Hepatocyte (in vitro differentiated cells): ENCODE measurements around the gene TRPM1. TPM values are rescaled to one million over a fixed set of nuclear protein-coding genes. Genes with fewer than 3 reads are reported as not detected.

ENCODE experiments used
- DNase-seq: peaks from one replicate; pipeline ENCODE4 v3.0.0-alpha.2; 2016; ENCODE audit warnings: low spot score
- H2AFZ ChIP-seq: fragments of 200-600 bp; sonication (generic); 2 replicates; pipeline ENCODE4 v1.6.0; 2016; ENCODE audit warnings: antibody characterized with exemption, mild to moderate bottlenecking
- H3K27ac ChIP-seq: fragments of 200-600 bp; sonication (generic); 2 replicates; pipeline ENCODE4 v1.5.1; 2016; ENCODE audit warnings: mild to moderate bottlenecking
- H3K27me3 ChIP-seq: fragments of 200-600 bp; sonication (generic); 2 replicates; pipeline ENCODE4 v1.6.1; 2016
- H3K36me3 ChIP-seq: fragments of 200-600 bp; sonication (generic); replicated peaks from 2 replicates; pipeline ENCODE4 v1.5.1; 2016; ENCODE audit warnings: low read depth; ENCODE audit not compliant: insufficient read depth
- H3K4me1 ChIP-seq: fragments of 200-600 bp; sonication (generic); 2 replicates; pipeline ENCODE4 v1.5.1; 2016; ENCODE audit warnings: mild to moderate bottlenecking, moderate library complexity; ENCODE audit not compliant: insufficient read depth
- H3K4me2 ChIP-seq: fragments of 200-600 bp; sonication (generic); 2 replicates; pipeline ENCODE4 v1.6.0; 2016
- H3K4me3 ChIP-seq: fragments of 200-600 bp; sonication (generic); 2 replicates; pipeline ENCODE4 v1.5.1; 2016; ENCODE audit warnings: mild to moderate bottlenecking
- H3K79me2 ChIP-seq: fragments of 200-600 bp; sonication (generic); 2 replicates; pipeline ENCODE4 v1.6.0; 2017; ENCODE audit warnings: mild to moderate bottlenecking
- H3K9me2 ChIP-seq: fragments of 200-600 bp; sonication (generic); replicated peaks from 2 replicates; pipeline ENCODE4 v1.6.0; 2017; ENCODE audit warnings: mild to moderate bottlenecking; ENCODE audit not compliant: insufficient read depth
- H3K9me3 ChIP-seq: fragments of 200-600 bp; sonication (generic); 2 replicates; pipeline ENCODE4 v1.5.1; 2016; ENCODE audit warnings: low read depth, mild to moderate bottlenecking
- H4K20me1 ChIP-seq: fragments of 200-600 bp; sonication (generic); 2 replicates; pipeline ENCODE4 v1.6.0; 2016; ENCODE audit warnings: mild to moderate bottlenecking; ENCODE audit not compliant: insufficient read depth, poor library complexity, severe bottlenecking
- CTCF ChIP-seq: fragments of 200-600 bp; sonication (generic); IDR thresholded peaks from 2 replicates; pipeline ENCODE4 v1.5.1; 2016; ENCODE audit warnings: antibody characterized with exemption, mild to moderate bottlenecking; ENCODE audit not compliant: poor library complexity
- EZH2 ChIP-seq: fragments of 200-600 bp; sonication (generic); IDR thresholded peaks from 2 replicates; pipeline ENCODE4 v1.6.1; 2016; ENCODE audit warnings: antibody characterized with exemption, mild to moderate bottlenecking, borderline replicate concordance
- EZH2phosphoT487 ChIP-seq: fragments of 200-600 bp; sonication (generic); IDR thresholded peaks from one replicate; pipeline ENCODE4 v1.6.1; 2018; ENCODE audit warnings: antibody characterized with exemption, mild to moderate bottlenecking, low read depth, moderate library complexity; ENCODE audit not compliant: unreplicated experiment, severe bottlenecking
- WGBS: methylation state at CpG from one replicate; pipeline ENCODE4 v1.1.6; 2016; ENCODE audit warnings: low lambda C conversion rate; ENCODE audit errors: missing lambda C conversion rate; 5-methylcytosine and 5-hydroxymethylcytosine counted together
- polyA plus RNA-seq: library from polyadenylated mRNA; unstranded; fragments of >200 nt; fragmentation: Nextera tagmentation; extraction: Ambion mirVana; gene quantifications from 2 replicates; pipeline ENCODE4 v1.2.1, GENCODE V29; 2016
- total RNA-seq: library from RNA; depleted of rRNA; stranded (reverse); fragments of >200 nt; gene quantifications from 2 replicates; pipeline ENCODE4 v1.2.3, GENCODE V29; 2014

TRPM1 gene
- total and polyA plus RNA-seq, 2 experiments from 2014 or later, result not detected

- Histone ChIP-seq H3K4me2 (no peak overlapping the region), H3K4me3 (no peak overlapping the region), H3K27me3 (no peaks in the 10 kb centered on the region), H3K9me2 (no peaks in the 10 kb centered on the region), H3K27ac (no peak overlapping the region), H3K4me1 (no peaks in the 10 kb centered on the region), H4K20me1 (no peaks in the 10 kb centered on the region), H3K9me3 (no peaks in the 10 kb centered on the region), H2AFZ (no peak overlapping the region), H3K36me3 (no peaks in the 10 kb centered on the region), H3K79me2 (no peaks in the 10 kb centered on the region)
- no peak for TF ChIP-seq CTCF
- no peak for TF ChIP-seq EZH2phosphoT487
- TF ChIP-seq EZH2, result no peak
- WGBS, result 75% methylated on average over 3 of the region's 3 CpGs
- no peak for DNase-seq
These were observed 101.8 kb downstream of the TRPM1 start for GRCh38 chr15:30999729-31000128.

- TF ChIP-seq EZH2phosphoT487 (no peak), EZH2 (no peak), CTCF (no peak)
- Histone ChIP-seq H3K9me2 (no peaks in the 10 kb centered on the region), H3K36me3 (no peaks in the 10 kb centered on the region), H3K4me1 (no peaks in the 10 kb centered on the region), H3K4me2 (no peak overlapping the region), H3K27ac (no peak overlapping the region), H3K79me2 (no peaks in the 10 kb centered on the region), H3K27me3 (no peaks in the 10 kb centered on the region), H3K4me3 (no peak overlapping the region), H4K20me1 (no peaks in the 10 kb centered on the region), H3K9me3 (no peaks in the 10 kb centered on the region), H2AFZ (no peak overlapping the region)
- no peak for DNase-seq
- WGBS, result 100% methylated on average over 1 of the region's 1 CpG
These were observed 104.3 kb downstream of the TRPM1 start for GRCh38 chr15:30997270-30997669.

GRCh38 chr15:30992249-30992864 lies 109.2 kb downstream of the TRPM1 start:
- H4K20me1 ChIP-seq, result no peaks in the 10 kb centered on the region
- H3K27ac ChIP-seq, result peak overlapping the region; percentile 97
- TF ChIP-seq CTCF (no peak), EZH2 (no peak), EZH2phosphoT487 (no peak)
- 68% methylated on average over 7 of the region's 7 CpGs for WGBS
- H3K9me3 ChIP-seq, result no peaks in the 10 kb centered on the region
- H3K4me3 ChIP-seq, result peak overlapping the region; percentile 97
- H3K9me2 ChIP-seq, result no peaks in the 10 kb centered on the region
- no peaks in the 10 kb centered on the region for H3K27me3 ChIP-seq
- DNase-seq, result no peak
- no peaks in the 10 kb centered on the region for H3K36me3 ChIP-seq
- peaks cover 5% of the 10 kb centered on the region for H3K4me1 ChIP-seq
- H3K79me2 ChIP-seq, result peaks cover 27% of the 10 kb centered on the region
- peak overlapping the region; percentile 90 for H3K4me2 ChIP-seq
- peak overlapping the region; percentile 94 for H2AFZ ChIP-seq
